Non-pigmented ciliary epithelial cell (primary cell): ENCODE data around the gene UBL4A.

Source experiments
- DNase-seq: peaks from one replicate; pipeline ENCODE4 v3.0.0-alpha.2; 2010; ENCODE audit warnings: low read depth

Gene UBL4A

GRCh38 chrX:154482786-154483185, 3.6 kb downstream of the UBL4A start:
- DNase-seq: no peak

- no peak for DNase-seq
These were observed 4.4 kb downstream of the UBL4A start for GRCh38 chrX:154481911-154482601.

GRCh38 chrX:154481195-154481594, 5.2 kb downstream of the UBL4A start:
- DNase-seq: no peak

- DNase-seq: peak; percentile 26
These were observed 7.4 kb downstream of the UBL4A start, which contains the start of gene LAGE3 for GRCh38 chrX:154478728-154479622. Gene LAGE3, minus strand, starts transcription at chrX:154479281. Its CDS starts 366 bp downstream, at chrX:154478915.

GRCh38 chrX:154477891-154478477, 8.4 kb downstream of the UBL4A start:
- no peak for DNase-seq

- no peak for DNase-seq
These were observed 9.6 kb downstream of the UBL4A start for GRCh38 chrX:154476821-154477220.

GRCh38 chrX:154473683-154474082, 12.7 kb downstream of the UBL4A start:
- DNase-seq: no peak

GRCh38 chrX:154472685-154473632, 13.5 kb downstream of the UBL4A start:
- DNase-seq: no peak

- DNase-seq: no peak
These were observed 14.4 kb downstream of the UBL4A start for GRCh38 chrX:154471839-154472684.

GRCh38 chrX:154470914-154471568, 15.4 kb downstream of the UBL4A start:
- DNase-seq: no peak

- DNase-seq: no peak
These were observed 16.0 kb downstream of the UBL4A start for GRCh38 chrX:154470434-154470833.

GRCh38 chrX:154469880-154470279, 16.5 kb downstream of the UBL4A start:
- no peak for DNase-seq

GRCh38 chrX:154469114-154469513, 17.3 kb downstream of the UBL4A start:
- DNase-seq: no peak

GRCh38 chrX:154468217-154468616, 18.2 kb downstream of the UBL4A start:
- no peak for DNase-seq

- no peak for DNase-seq
These were observed 18.9 kb downstream of the UBL4A start for GRCh38 chrX:154467556-154467955.

- DNase-seq: no peak
These were observed 19.5 kb downstream of the UBL4A start for GRCh38 chrX:154466907-154467306.

GRCh38 chrX:154466036-154466435, 20.4 kb downstream of the UBL4A start:
- no peak for DNase-seq

- no peak for DNase-seq
These were observed 20.8 kb downstream of the UBL4A start for GRCh38 chrX:154465601-154466000.

- no peak for DNase-seq
These were observed 21.5 kb downstream of the UBL4A start for GRCh38 chrX:154464806-154465365.
